HFFc6 (cell line): Measurements from ENCODE around the gene RANBP1. TPM values are rescaled to one million over a fixed set of nuclear protein-coding genes. Genes with fewer than 3 reads are reported as not detected.

Source experiments
- DNase-seq: peaks from one replicate; pipeline ENCODE4 v3.0.0-alpha.2; 2018
- H3K27ac Mint-ChIP-seq: 2 replicates; pipeline ENCODE4 v1.8.0; 2020; ENCODE audit warnings: mild to moderate bottlenecking, mixed read lengths
- H3K27me3 Mint-ChIP-seq: 2 replicates; pipeline ENCODE4 v1.8.0; 2021; ENCODE audit warnings: mild to moderate bottlenecking, moderate library complexity, mixed read lengths; ENCODE audit not compliant: insufficient read depth
- H3K36me3 Mint-ChIP-seq: 2 replicates; pipeline ENCODE4 v1.8.0; 2021; ENCODE audit warnings: low read depth, mixed read lengths
- H3K4me1 Mint-ChIP-seq: 2 replicates; pipeline ENCODE4 v1.8.0; 2020; ENCODE audit warnings: low read depth, mixed read lengths
- H3K4me3 Mint-ChIP-seq: 2 replicates; pipeline ENCODE4 v1.8.0; 2020; ENCODE audit warnings: mild to moderate bottlenecking, moderate library complexity, mixed read lengths
- H3K9me3 Mint-ChIP-seq: 2 replicates; pipeline ENCODE4 v1.8.0; 2020; ENCODE audit warnings: mild to moderate bottlenecking, mixed read lengths
- CTCF ChIP-seq: fragments of 200-600 bp; sonication (generic); IDR thresholded peaks from 2 replicates; pipeline ENCODE4 v1.5.0; 2021; ENCODE audit warnings: antibody characterized with exemption, mild to moderate bottlenecking
- total RNA-seq, 6 experiments: library from RNA; stranded (reverse); fragmentation: NEBNext Ultra II Directional; extraction: Animal tissue kit (Norgen Biotek cat#: 25700); gene quantifications; 2 replicates in 1 of 6; 3 replicates in 5 of 6; pipeline ENCODE4 v1.2.3, GENCODE V29; 2021

RANBP1 gene
- total RNA-seq, 6 experiments from 2014 or later = 177 to 231 (median 226) TPM

GRCh38 chr22:20118300-20119020 is 2.6 kb downstream of the RANBP1 start:
- Mint-ChIP-seq H3K9me3 (no peaks in the 10 kb centered on the region), H3K4me1 (peaks cover 17% of the 10 kb centered on the region), H3K4me3 (peak overlapping the region; percentile 95), H3K36me3 (peaks cover 19% of the 10 kb centered on the region), H3K27me3 (peaks cover 7% of the 10 kb centered on the region), H3K27ac (peak overlapping the region; percentile 76)
- TF ChIP-seq CTCF = no peak
- no peak for DNase-seq

DNA sequence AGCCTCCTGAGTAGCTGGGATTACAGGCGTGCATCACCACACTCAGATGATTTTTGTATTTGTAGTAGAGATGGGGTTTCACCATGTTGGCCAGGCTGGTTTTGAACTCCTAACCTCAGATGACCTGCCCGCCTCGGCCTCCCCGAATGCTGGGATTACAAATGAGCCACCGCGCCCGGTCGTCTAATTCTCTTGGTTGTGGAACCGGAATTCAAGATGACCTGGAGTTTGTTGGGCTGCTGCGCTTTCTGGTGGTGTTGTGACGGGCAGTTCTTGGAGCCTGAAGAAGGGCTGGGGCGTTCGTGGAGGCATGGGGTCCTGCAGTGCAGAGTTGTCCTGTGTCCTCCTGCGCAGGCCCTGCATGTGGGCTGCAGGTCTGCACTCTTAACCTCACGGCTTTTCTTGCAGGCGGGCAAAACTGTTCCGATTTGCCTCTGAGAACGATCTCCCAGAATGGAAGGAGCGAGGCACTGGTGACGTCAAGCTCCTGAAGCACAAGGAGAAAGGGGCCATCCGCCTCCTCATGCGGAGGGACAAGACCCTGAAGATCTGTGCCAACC is 6.0 kb downstream of the RANBP1 start:
- H3K27ac Mint-ChIP-seq = no peak overlapping the region
- H3K36me3 Mint-ChIP-seq = peaks cover 13% of the 10 kb centered on the region; the same call in 1 of the 2 replicates
- TF ChIP-seq CTCF = no peak
- H3K27me3 Mint-ChIP-seq = peaks cover 4% of the 10 kb centered on the region; the same call in 1 of the 2 replicates
- H3K4me1 Mint-ChIP-seq = peaks cover 13% of the 10 kb centered on the region
- no peaks in the 10 kb centered on the region for H3K9me3 Mint-ChIP-seq
- no peak overlapping the region for H3K4me3 Mint-ChIP-seq
- DNase-seq = no peak

GRCh38 chr22:20123366-20124082 is 7.6 kb downstream of the RANBP1 start:
- Mint-ChIP-seq H3K36me3 (peaks cover 18% of the 10 kb centered on the region; the same call in 1 of the 2 replicates), H3K27ac (no peak overlapping the region), H3K9me3 (no peaks in the 10 kb centered on the region), H3K4me3 (no peak overlapping the region), H3K27me3 (peaks cover 3% of the 10 kb centered on the region), H3K4me1 (peaks cover 10% of the 10 kb centered on the region)
- TF ChIP-seq CTCF = no peak
- DNase-seq = no peak

GRCh38 chr22:20124083-20124787 is 8.3 kb downstream of the RANBP1 start:
- peaks cover 11% of the 10 kb centered on the region; the same call in 1 of the 2 replicates for H3K36me3 Mint-ChIP-seq
- no peaks in the 10 kb centered on the region; the same call in 1 of the 2 replicates for H3K27me3 Mint-ChIP-seq
- H3K9me3 Mint-ChIP-seq = no peaks in the 10 kb centered on the region
- H3K27ac Mint-ChIP-seq = no peak overlapping the region
- no peak for DNase-seq
- TF ChIP-seq CTCF = no peak
- H3K4me1 Mint-ChIP-seq = peaks cover 7% of the 10 kb centered on the region
- H3K4me3 Mint-ChIP-seq = no peak overlapping the region
